HG02970 (cell line): ENCODE measurements around the gene SIRT2.

Experiments used
- ATAC-seq: cut with Tn5 transposase; IDR thresholded peaks from one replicate; pipeline ENCODE4 v1.9.1; 2021; ENCODE audit warnings: mild to moderate bottlenecking, moderate library complexity, moderate number of reproducible peaks; ENCODE audit not compliant: unreplicated experiment, low FRiP score

Gene SIRT2

GRCh38 chr19:38920602-38921419 lies 21.4 kb upstream of the SIRT2 start:
- no peak for ATAC-seq

- no peak for ATAC-seq
Measured at GRCh38 chr19:38919837-38920601, 20.6 kb upstream of the SIRT2 start.

- no peak for ATAC-seq
Measured at GRCh38 chr19:38918526-38918925, 19.1 kb upstream of the SIRT2 start.

GRCh38 chr19:38917921-38918491 lies 18.6 kb upstream of the SIRT2 start:
- ATAC-seq = no peak

GRCh38 chr19:38917516-38917915 lies 18.1 kb upstream of the SIRT2 start:
- no peak for ATAC-seq

GRCh38 chr19:38915329-38916321 lies 16.2 kb upstream of the SIRT2 start:
- no peak for ATAC-seq

- no peak for ATAC-seq
Measured at GRCh38 chr19:38913958-38914357, 14.5 kb upstream of the SIRT2 start.

- no peak for ATAC-seq
Measured at GRCh38 chr19:38912600-38913514, 13.4 kb upstream of the SIRT2 start.

- no peak for ATAC-seq
Measured at GRCh38 chr19:38911388-38912001, 12.1 kb upstream of the SIRT2 start.

GRCh38 chr19:38910488-38910887 lies 11.1 kb upstream of the SIRT2 start:
- no peak for ATAC-seq

- no peak for ATAC-seq
Measured at GRCh38 chr19:38908911-38909310, 9.5 kb upstream of the SIRT2 start.

GRCh38 chr19:38907670-38908069 lies 8.3 kb upstream of the SIRT2 start:
- no peak for ATAC-seq

- no peak for ATAC-seq
Measured at GRCh38 chr19:38907227-38907626, 7.8 kb upstream of the SIRT2 start.

GRCh38 chr19:38905620-38906019 lies 6.2 kb upstream of the SIRT2 start:
- ATAC-seq = no peak

GRCh38 chr19:38904581-38905539 lies 5.4 kb upstream of the SIRT2 start:
- no peak for ATAC-seq

GRCh38 chr19:38901683-38902082 lies 2.3 kb upstream of the SIRT2 start:
- no peak for ATAC-seq

- no peak for ATAC-seq
Measured at GRCh38 chr19:38900743-38901190, 1.3 kb upstream of the SIRT2 start.

- no peak for ATAC-seq
Measured at GRCh38 chr19:38900202-38900629, 798 bp upstream of the SIRT2 start.
